Ovary (tissue), 10 donors: ENCODE data around the gene PRPF19. TPM values are rescaled to one million over a fixed set of nuclear protein-coding genes. Genes with fewer than 3 reads are reported as not detected.

Experiments
- DNase-seq, 5 donors: peaks; one replicate each; pipeline ENCODE4 v3.0.0-alpha.2; 2019 to 2020
- H3K27ac ChIP-seq, 2 donors: fragments of 200-600 bp; one replicate each; pipeline versions ENCODE4 v1.5.1 to v1.8.0; 2019 to 2022
- H3K27me3 ChIP-seq: fragments of 200-600 bp; one replicate; pipeline ENCODE4 v1.8.0; 2022
- H3K36me3 ChIP-seq: fragments of 200-600 bp; sonication (generic); one replicate; pipeline ENCODE4 v1.5.1; 2019
- H3K4me1 ChIP-seq: one replicate; pipeline ENCODE4 v1.8.1; 2013; ENCODE audit warnings: mild to moderate bottlenecking, moderate library complexity; ENCODE audit not compliant: insufficient read depth
- H3K4me3 ChIP-seq: fragments of 200-600 bp; sonication (generic); one replicate; pipeline ENCODE4 v1.5.1; 2017
- H3K9me3 ChIP-seq, 2 donors: fragments of 200-600 bp in 1 of 2; sonication (generic) in 1 of 2; one replicate each; pipeline versions ENCODE4 v1.5.1 to v1.8.1; 2013 to 2019; ENCODE audit warnings: mild to moderate bottlenecking in 1 of 2, moderate library complexity in 1 of 2
- EP300 ChIP-seq: sonication (generic); formaldehyde crosslinking; IDR thresholded peaks from one replicate; pipeline ENCODE4 v1.6.1; 2017; ENCODE audit warnings: antibody characterized with exemption
- POLR2A ChIP-seq: fragments of 450-650 bp; IDR thresholded peaks from one replicate; pipeline ENCODE4 v1.6.1; 2017; ENCODE audit warnings: antibody characterized with exemption, mild to moderate bottlenecking, moderate library complexity
- WGBS, 3 donors: extraction: QIAGEN DNeasy Blood & Tissue Kit in 1 of 3; methylation state at CpG; one replicate each; pipeline versions ENCODE4 v1.1.5 to v1.1.7; 2013 to 2017; 5-methylcytosine and 5-hydroxymethylcytosine counted together
- intact Hi-C, 4 donors: fragments of 100-400 bp; cut with DNase I; formaldehyde crosslinking; loops; one replicate each; pipeline versions ENCODE4 v1.11.0 to v1.15.1; 2022 to 2023
- long read RNA-seq, 3 donors: library from polyadenylated mRNA in 2 of 3; unstranded in 2 of 3; transcript quantifications; one replicate each; pipeline ENCODE4 v2.0.0 and lab custom pipeline, GENCODE V29; 2021 to 2026
- polyA plus RNA-seq, 2 donors: library from polyadenylated mRNA; stranded (reverse); fragments of 200-250 nt in 1 of 2; fragments of 350-450 nt in 1 of 2; fragmentation: Illumina TruSeq in 1 of 2; extraction: RNeasy Lipid Tissue Mini Kit (QIAGEN cat#74804) in 1 of 2; gene quantifications; one replicate each; pipeline ENCODE4 v1.2.3, GENCODE V29; 2013 to 2014
- total RNA-seq, 7 donors: library from RNA; depleted of rRNA in 2 of 7; stranded (reverse); fragments of >200 nt in 2 of 7; fragmentation: NEBNext Ultra II Directional in 3 of 7; extraction: Animal tissue kit (Norgen Biotek cat#: 25700) in 3 of 7; gene quantifications; one replicate each; pipeline versions ENCODE4 v1.1.0 to v1.2.4, GENCODE V29; 2016 to 2023
- TF ChIP-seq, protein P1 (sequence below), 3 donors: fragments of 450-650 bp in 2 of 3; fragments of 200-600 bp in 1 of 3; IDR thresholded peaks; one replicate each; pipeline versions ENCODE4 v1.5.1 to v1.8.0; 2016 to 2022; ENCODE audit warnings: antibody characterized with exemption in 3 of 3, mild to moderate bottlenecking in 1 of 3
- donor health status: DM: no; HTN: no; CAD: no; lungs with moderate emphysema.
- donor health status: DM: no; HTN: no; CAD: no.
- donor health status: Bipolar disorder and iron deficiency.
- donor health status: DM: yes; HTN: yes; CAD: no.
- donor health status: DM: no; HTN: no; CAD: no.
- donor health status: DM: yes; HTN: yes; CAD: no.

Gene PRPF19
- total RNA-seq: 100 to 1,000 TPM in 2 of 7 donors, 10 to 100 TPM in 5; 44.1 to 109 (median 97.2) TPM
- polyA plus RNA-seq: 10 to 100 TPM; 66.2 to 73.4 TPM
- long read RNA-seq, donor 1: 0 reads
- long read RNA-seq, donor 2, transcript PRPF19-201 (16 exons, 2,157 nt): major isoform, 45 of 64 reads
- long read RNA-seq, donor 2, partial matches to known transcripts: 19 of 64 reads
- long read RNA-seq, donor 2, other reads (novel, unspliced or antisense): 0 of 64 reads
- long read RNA-seq, donor 3, partial matches to known transcripts: 8 of 8 reads
- long read RNA-seq, donor 3, other reads (novel, unspliced or antisense): 0 of 8 reads

- Histone ChIP-seq H3K27me3 (no peaks in the 10 kb centered on the region), H3K4me1 (peaks cover 9% of the 10 kb centered on the region), H3K4me3 (peak within 1 kb of the TSS; percentile 97), H3K9me3 (no peaks in the 10 kb centered on the region), H3K36me3 (no peaks in the 10 kb centered on the region), H3K27ac (peak within 1 kb of the TSS; percentile 74 to 78)
- 0 to 1% (median 0%) methylated on average over 50 to 75 of the region's 75 CpGs for WGBS, 3 donors
- peak; percentile 95 to 99 (median 98) for DNase-seq
- intact Hi-C loops: no loop called here
- TF ChIP-seq EP300 (no peak), POLR2A (peak; percentile 78)
- TF ChIP-seq, protein P1, sequence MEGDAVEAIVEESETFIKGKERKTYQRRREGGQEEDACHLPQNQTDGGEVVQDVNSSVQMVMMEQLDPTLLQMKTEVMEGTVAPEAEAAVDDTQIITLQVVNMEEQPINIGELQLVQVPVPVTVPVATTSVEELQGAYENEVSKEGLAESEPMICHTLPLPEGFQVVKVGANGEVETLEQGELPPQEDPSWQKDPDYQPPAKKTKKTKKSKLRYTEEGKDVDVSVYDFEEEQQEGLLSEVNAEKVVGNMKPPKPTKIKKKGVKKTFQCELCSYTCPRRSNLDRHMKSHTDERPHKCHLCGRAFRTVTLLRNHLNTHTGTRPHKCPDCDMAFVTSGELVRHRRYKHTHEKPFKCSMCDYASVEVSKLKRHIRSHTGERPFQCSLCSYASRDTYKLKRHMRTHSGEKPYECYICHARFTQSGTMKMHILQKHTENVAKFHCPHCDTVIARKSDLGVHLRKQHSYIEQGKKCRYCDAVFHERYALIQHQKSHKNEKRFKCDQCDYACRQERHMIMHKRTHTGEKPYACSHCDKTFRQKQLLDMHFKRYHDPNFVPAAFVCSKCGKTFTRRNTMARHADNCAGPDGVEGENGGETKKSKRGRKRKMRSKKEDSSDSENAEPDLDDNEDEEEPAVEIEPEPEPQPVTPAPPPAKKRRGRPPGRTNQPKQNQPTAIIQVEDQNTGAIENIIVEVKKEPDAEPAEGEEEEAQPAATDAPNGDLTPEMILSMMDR (IDR thresholded peaks at IDR 0.05): no peak
These were observed at the start of gene PRPF19 for GRCh38 chr11:60906132-60906972. Gene PRPF19, minus strand, starts transcription at chr11:60906585. Its CDS starts 203 bp downstream, at chr11:60906382.

DNA sequence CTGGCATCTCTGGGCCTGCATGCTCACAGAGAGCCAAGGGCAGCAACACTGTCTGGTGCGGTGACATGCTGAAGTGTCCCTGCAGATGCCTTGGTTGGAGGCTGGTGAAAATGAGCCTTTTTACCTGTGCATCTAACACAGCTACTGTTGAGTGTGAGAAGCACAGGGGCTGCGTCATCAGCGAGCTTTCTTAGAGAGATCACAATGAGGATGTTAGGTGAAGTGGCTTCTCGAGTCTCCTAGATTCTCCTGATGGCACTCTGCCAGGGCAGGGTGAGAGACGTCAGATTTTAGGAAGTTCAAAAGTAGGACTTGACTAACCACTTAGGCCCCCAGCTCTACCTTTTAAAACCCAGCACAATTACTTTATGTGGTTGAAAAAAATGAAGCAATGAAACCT lies 49.2 kb upstream of the PRPF19 start:
- intact Hi-C loops: no loop called here
- no peak overlapping the region for H3K4me3 ChIP-seq
- WGBS, 3 donors: 55 to 63% (median 61%) methylated on average over 5 of the region's 5 CpGs
- no peaks in the 10 kb centered on the region for H3K27me3 ChIP-seq
- no peak for TF ChIP-seq POLR2A
- TF ChIP-seq, protein P1 (IDR thresholded peaks at IDR 0.05): no peak
- no peak for TF ChIP-seq EP300
- no peak overlapping the region for H3K27ac ChIP-seq
- H3K9me3 ChIP-seq: no peaks in the 10 kb centered on the region
- DNase-seq: no peak
- H3K36me3 ChIP-seq: no peaks in the 10 kb centered on the region
- H3K4me1 ChIP-seq: peaks cover 5% of the 10 kb centered on the region

DNA sequence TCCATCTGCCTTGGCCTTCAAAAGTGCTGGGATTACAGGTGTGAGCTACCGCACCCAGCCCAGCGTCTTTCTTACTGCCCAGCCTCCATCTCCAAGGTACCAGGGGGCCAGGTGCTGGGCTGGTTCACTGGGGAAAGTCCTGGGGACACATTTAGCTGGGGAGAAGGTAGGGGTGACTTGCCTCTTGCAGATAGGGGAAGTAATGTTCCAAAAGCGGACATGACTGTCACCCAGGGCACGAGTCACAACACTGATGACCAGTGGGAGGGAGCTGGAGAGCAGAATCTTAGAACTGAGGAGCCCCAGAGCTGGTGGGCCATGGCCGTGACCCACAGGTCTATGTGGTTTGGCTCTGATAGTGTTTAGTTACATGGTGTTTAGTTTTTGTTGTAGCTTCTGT lies 48.0 kb upstream of the PRPF19 start:
- no peak overlapping the region for H3K4me3 ChIP-seq
- no peaks in the 10 kb centered on the region for H3K36me3 ChIP-seq
- H3K27ac ChIP-seq: no peak overlapping the region
- no peak for DNase-seq
- TF ChIP-seq, protein P1 (IDR thresholded peaks at IDR 0.05): no peak
- TF ChIP-seq EP300: no peak
- no peak for TF ChIP-seq POLR2A
- peaks cover 8% of the 10 kb centered on the region for H3K4me1 ChIP-seq
- H3K9me3 ChIP-seq: no peaks in the 10 kb centered on the region
- intact Hi-C loops: loop anchor here in 1 of 4 donors (5.0 kb wide), 1 partner anchor 173 kb away; no protein-coding TSS in a partner anchor
- H3K27me3 ChIP-seq: no peaks in the 10 kb centered on the region
- 69 to 72% (median 70%) methylated on average over 5 of the region's 5 CpGs for WGBS, 3 donors

DNA sequence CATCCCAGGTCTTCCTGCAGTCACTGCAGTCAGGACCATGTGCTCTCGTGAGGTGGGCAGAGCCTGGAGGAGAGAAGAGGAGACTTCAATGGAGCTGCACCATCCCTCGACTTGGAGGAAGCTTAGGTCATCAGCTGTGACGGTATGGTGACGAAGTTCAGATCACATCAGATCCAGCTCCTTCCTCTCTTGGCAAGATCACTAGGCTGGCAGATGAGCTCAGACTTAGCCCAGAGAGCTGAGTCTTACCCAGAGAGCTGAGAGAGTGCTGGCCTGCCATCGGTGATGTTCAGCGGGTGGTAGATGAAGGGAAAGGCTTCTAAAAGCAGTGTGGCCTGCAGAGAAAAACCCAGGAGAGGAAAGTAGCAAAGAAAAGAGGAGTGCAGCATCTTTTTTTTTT lies 47.4 kb upstream of the PRPF19 start:
- intact Hi-C loops: loop anchor here in 1 of 4 donors (5.0 kb wide), 1 partner anchor 174 kb away; no protein-coding TSS in a partner anchor
- Histone ChIP-seq H3K4me3 (no peak overlapping the region), H3K27ac (peak overlapping the region in 1 of 2 donors; percentile 11), H3K4me1 (peaks cover 8% of the 10 kb centered on the region), H3K27me3 (no peaks in the 10 kb centered on the region), H3K36me3 (no peaks in the 10 kb centered on the region), H3K9me3 (no peaks in the 10 kb centered on the region)
- no peak for TF ChIP-seq EP300
- no peak for TF ChIP-seq POLR2A
- TF ChIP-seq, protein P1 (IDR thresholded peaks at IDR 0.05): no peak
- DNase-seq: no peak
- WGBS, 3 donors: 84 to 88% (median 87%) methylated on average over 6 of the region's 6 CpGs
